Activated naive CD8-positive, alpha-beta T cell treated with anti-CD3 and anti-CD28 coated beads for 36 hours (primary cell): ENCODE results near the gene P4HB. TPM values are rescaled to one million over a fixed set of nuclear protein-coding genes. Genes with fewer than 3 reads are reported as not detected.
A peak's percentile ranks its signal among the peaks of the same experiment; 100 is the strongest.

Experiments used
- DNase-seq: peaks from one replicate; pipeline ENCODE4 v3.0.0; 2021
- H3K27ac Mint-ChIP-seq: one replicate; pipeline ENCODE4 v1.8.0; 2022; ENCODE audit warnings: mild to moderate bottlenecking, moderate library complexity, mixed read lengths
- H3K27me3 Mint-ChIP-seq: one replicate; pipeline ENCODE4 v1.8.0; 2022; ENCODE audit warnings: mild to moderate bottlenecking, mixed read lengths
- H3K36me3 Mint-ChIP-seq: one replicate; pipeline ENCODE4 v1.8.0; 2021; ENCODE audit warnings: mild to moderate bottlenecking, mixed read lengths
- H3K4me1 Mint-ChIP-seq: one replicate; pipeline ENCODE4 v1.8.0; 2021; ENCODE audit warnings: mixed read lengths
- H3K4me3 Mint-ChIP-seq: one replicate; pipeline ENCODE4 v1.8.0; 2022; ENCODE audit warnings: mild to moderate bottlenecking, moderate library complexity, mixed read lengths
- H3K9me3 Mint-ChIP-seq: one replicate; pipeline ENCODE4 v1.8.0; 2022; ENCODE audit warnings: mixed read lengths
- total RNA-seq, 2 experiments: library from RNA; stranded (reverse); gene quantifications; one replicate each; pipeline ENCODE4 v1.2.3, GENCODE V29; 2021

Gene P4HB
- total RNA-seq, 2 experiments from 2014 or later: 395 to 405 TPM

DNA sequence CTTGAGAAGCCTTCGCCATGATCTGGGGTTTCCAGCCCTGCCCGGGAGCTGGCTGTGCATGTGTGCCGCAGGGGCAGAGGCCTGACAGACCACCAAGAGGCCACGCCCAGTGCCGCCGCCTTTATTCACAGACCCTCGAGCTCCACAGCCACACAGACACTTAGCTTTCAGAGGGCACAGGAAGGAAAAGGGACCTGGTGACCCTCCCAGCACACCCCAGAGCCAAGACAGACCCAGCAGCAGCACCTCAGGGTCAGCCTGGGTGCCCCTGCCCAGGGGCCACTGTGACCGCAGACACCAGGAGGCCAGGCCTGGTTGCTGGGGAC is 38.1 kb downstream of the P4HB start:
- no peaks in the 10 kb centered on the region for H3K9me3 Mint-ChIP-seq
- H3K27me3 Mint-ChIP-seq: peaks cover 4% of the 10 kb centered on the region
- no peak for DNase-seq
- H3K27ac Mint-ChIP-seq: no peak overlapping the region
- peaks cover 2% of the 10 kb centered on the region for H3K36me3 Mint-ChIP-seq
- no peak overlapping the region for H3K4me3 Mint-ChIP-seq
- H3K4me1 Mint-ChIP-seq: no peaks in the 10 kb centered on the region

GRCh38 chr17:81821603-81822311 is 38.6 kb downstream of the P4HB start:
- Mint-ChIP-seq H3K36me3 (peaks cover 2% of the 10 kb centered on the region), H3K9me3 (no peaks in the 10 kb centered on the region), H3K27ac (no peak overlapping the region), H3K4me1 (no peaks in the 10 kb centered on the region), H3K4me3 (no peak overlapping the region), H3K27me3 (peaks cover 4% of the 10 kb centered on the region)
- DNase-seq: peak; percentile 48

GRCh38 chr17:81821147-81821546 is 39.2 kb downstream of the P4HB start:
- H3K27me3 Mint-ChIP-seq: peaks cover 4% of the 10 kb centered on the region
- no peak overlapping the region for H3K27ac Mint-ChIP-seq
- no peak overlapping the region for H3K4me3 Mint-ChIP-seq
- peaks cover 2% of the 10 kb centered on the region for H3K36me3 Mint-ChIP-seq
- no peaks in the 10 kb centered on the region for H3K4me1 Mint-ChIP-seq
- no peak for DNase-seq
- no peaks in the 10 kb centered on the region for H3K9me3 Mint-ChIP-seq

GRCh38 chr17:81819708-81820107 is 40.6 kb downstream of the P4HB start:
- H3K27me3 Mint-ChIP-seq: peaks cover 4% of the 10 kb centered on the region
- no peaks in the 10 kb centered on the region for H3K9me3 Mint-ChIP-seq
- H3K27ac Mint-ChIP-seq: no peak overlapping the region
- DNase-seq: no peak
- peaks cover 2% of the 10 kb centered on the region for H3K36me3 Mint-ChIP-seq
- no peaks in the 10 kb centered on the region for H3K4me1 Mint-ChIP-seq
- no peak overlapping the region for H3K4me3 Mint-ChIP-seq

DNA sequence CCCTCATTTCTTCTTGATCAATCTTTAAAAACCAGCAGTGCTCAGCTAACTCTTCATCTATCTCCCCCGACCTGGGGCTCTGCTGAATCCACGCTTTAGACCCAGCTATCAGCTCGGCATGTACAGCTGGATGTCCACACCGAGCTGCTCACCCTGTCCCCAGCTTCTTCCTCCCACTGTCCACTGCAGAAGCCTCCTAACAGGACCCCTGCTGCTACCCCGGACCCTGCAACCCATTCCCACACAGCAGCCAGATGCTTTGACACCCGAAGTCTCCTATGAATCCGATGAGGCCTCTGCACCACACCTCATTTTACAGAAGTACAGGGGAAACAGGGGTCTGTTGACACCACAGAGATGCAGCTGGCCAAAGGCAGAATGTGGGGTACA is 42.6 kb downstream of the P4HB start:
- H3K27me3 Mint-ChIP-seq: peaks cover 4% of the 10 kb centered on the region

GRCh38 chr17:81815646-81815986 is 44.7 kb downstream of the P4HB start:
- no peak overlapping the region for H3K4me3 Mint-ChIP-seq
- no peaks in the 10 kb centered on the region for H3K4me1 Mint-ChIP-seq
- no peak for DNase-seq
- H3K27ac Mint-ChIP-seq: no peak overlapping the region
- no peaks in the 10 kb centered on the region for H3K36me3 Mint-ChIP-seq
- H3K27me3 Mint-ChIP-seq: peaks cover 5% of the 10 kb centered on the region
- no peaks in the 10 kb centered on the region for H3K9me3 Mint-ChIP-seq

More for the DNA sequence above, 42.6 kb downstream of the P4HB start:
- Mint-ChIP-seq H3K4me1 (no peaks in the 10 kb centered on the region), H3K4me3 (no peak overlapping the region), H3K9me3 (no peaks in the 10 kb centered on the region), H3K36me3 (no peaks in the 10 kb centered on the region), H3K27ac (no peak overlapping the region)
- DNase-seq: no peak

DNA sequence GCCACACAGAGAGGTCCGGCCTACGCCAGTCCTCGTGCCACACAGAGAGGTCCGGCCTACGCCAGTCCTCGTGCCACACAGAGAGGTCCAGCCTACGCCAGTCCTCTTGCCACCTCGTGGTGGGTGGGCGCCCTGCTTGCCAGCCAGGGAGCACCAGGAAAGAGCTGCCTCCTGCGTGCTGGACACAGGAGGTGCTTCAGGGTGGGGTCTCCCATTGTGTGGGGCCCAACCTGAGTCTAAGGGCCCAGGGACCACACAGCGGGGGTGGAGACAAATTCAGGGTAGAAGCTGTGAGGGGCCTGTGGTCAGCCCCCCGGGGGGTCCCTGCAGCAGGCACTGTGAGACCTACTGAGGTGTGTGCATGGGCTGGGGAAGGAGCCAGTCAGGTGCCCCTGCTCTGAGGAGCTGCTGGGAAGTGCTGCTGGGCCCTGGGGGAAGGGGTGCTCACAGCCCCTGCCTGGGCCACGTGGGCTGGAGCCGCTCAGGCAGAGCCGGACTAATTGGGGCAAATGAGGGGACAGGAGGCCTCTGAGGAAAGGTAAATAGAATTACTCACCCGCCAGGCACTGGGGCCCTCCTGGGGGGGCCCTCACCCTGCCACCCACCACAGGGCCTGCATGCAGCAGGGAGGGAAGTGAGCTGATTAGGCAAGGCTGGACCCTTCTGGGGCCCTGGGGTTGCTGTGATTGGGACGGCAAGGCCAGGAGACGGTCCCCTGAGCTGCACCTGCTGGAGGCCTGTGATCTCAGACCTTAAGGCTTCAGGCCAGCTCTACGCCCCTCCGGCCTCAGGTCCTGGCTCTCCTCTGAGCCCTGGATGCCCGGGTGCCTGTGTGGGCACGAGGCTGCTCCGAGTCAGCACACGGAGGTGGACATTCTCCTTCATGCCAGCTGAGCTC is 45.3 kb downstream of the P4HB start:
- Mint-ChIP-seq H3K4me1 (no peaks in the 10 kb centered on the region), H3K9me3 (no peaks in the 10 kb centered on the region), H3K36me3 (no peaks in the 10 kb centered on the region), H3K4me3 (no peak overlapping the region), H3K27me3 (peaks cover 11% of the 10 kb centered on the region), H3K27ac (no peak overlapping the region)
- DNase-seq: no peak

GRCh38 chr17:81813861-81814683 is 46.3 kb downstream of the P4HB start:
- Mint-ChIP-seq H3K4me3 (no peak overlapping the region), H3K9me3 (no peaks in the 10 kb centered on the region), H3K36me3 (no peaks in the 10 kb centered on the region), H3K4me1 (no peaks in the 10 kb centered on the region), H3K27ac (no peak overlapping the region), H3K27me3 (peaks cover 18% of the 10 kb centered on the region)
- no peak for DNase-seq

DNA sequence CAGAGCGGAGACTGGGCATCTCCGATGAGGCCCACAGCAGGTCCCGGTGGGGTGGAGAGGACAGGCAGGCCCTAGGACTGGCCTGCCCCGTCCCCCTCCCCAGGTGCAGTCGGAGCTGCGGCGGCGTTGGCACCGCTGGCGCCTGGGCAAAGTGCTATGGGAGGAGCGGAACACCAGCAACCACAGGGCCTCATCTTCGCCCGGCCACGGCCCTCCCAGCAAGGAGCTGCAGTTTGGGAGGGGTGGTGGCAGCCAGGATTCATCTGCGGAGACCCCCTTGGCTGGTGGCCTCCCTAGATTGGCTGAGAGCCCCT is 47.0 kb downstream of the P4HB start:
- Mint-ChIP-seq H3K27ac (no peak overlapping the region), H3K4me1 (no peaks in the 10 kb centered on the region), H3K36me3 (no peaks in the 10 kb centered on the region), H3K9me3 (no peaks in the 10 kb centered on the region), H3K27me3 (peaks cover 25% of the 10 kb centered on the region), H3K4me3 (no peak overlapping the region)
- DNase-seq: no peak

- H3K27ac Mint-ChIP-seq: no peak overlapping the region
- no peaks in the 10 kb centered on the region for H3K4me1 Mint-ChIP-seq
- H3K9me3 Mint-ChIP-seq: no peaks in the 10 kb centered on the region
- no peaks in the 10 kb centered on the region for H3K36me3 Mint-ChIP-seq
- DNase-seq: no peak
- no peak overlapping the region for H3K4me3 Mint-ChIP-seq
- peaks cover 25% of the 10 kb centered on the region for H3K27me3 Mint-ChIP-seq
These were observed 47.6 kb downstream of the P4HB start for GRCh38 chr17:81812571-81813370.

DNA sequence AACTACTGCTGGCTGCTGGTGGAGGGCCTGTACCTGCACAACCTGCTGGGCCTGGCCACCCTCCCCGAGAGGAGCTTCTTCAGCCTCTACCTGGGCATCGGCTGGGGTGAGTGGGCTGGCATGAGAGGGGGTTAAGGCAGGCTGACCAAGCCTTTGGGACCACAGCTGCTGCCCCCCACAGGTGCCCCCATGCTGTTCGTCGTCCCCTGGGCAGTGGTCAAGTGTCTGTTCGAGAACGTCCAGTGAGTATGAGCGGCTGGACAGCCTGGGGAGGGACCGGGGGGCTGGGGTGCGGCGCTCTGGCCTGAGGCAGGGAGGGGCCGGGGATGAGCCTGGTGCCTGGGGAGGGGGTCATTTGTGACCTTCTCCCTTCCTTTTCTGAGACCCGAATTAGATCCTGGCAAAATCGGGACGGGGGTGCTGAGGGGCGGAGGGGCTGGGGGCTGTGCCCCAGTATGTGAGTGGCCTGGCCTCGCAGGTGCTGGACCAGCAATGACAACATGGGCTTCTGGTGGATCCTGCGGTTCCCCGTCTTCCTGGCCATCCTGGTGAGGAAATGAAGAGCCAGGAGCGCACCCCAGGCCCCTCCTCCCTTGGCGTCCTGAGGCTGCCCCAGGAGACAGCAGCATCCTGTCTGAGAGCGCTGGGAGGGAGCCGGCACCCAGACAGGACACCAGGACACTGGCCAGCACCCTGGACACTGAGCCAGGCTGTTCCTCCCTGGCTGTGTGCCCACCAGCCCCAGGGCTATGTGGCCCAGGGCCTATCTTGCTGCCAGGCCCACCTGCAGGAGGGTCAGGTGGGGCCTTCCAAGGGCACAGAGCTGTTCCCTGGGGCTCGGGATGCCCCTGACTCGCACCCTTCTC is 48.4 kb downstream of the P4HB start:
- Mint-ChIP-seq H3K9me3 (no peaks in the 10 kb centered on the region), H3K36me3 (no peaks in the 10 kb centered on the region), H3K27me3 (peaks cover 27% of the 10 kb centered on the region), H3K27ac (no peak overlapping the region), H3K4me3 (no peak overlapping the region), H3K4me1 (no peaks in the 10 kb centered on the region)
- DNase-seq: no peak

GRCh38 chr17:81810892-81811704 is 49.2 kb downstream of the P4HB start:
- H3K36me3 Mint-ChIP-seq: no peaks in the 10 kb centered on the region
- no peak overlapping the region for H3K27ac Mint-ChIP-seq
- H3K4me1 Mint-ChIP-seq: no peaks in the 10 kb centered on the region
- no peaks in the 10 kb centered on the region for H3K9me3 Mint-ChIP-seq
- no peak overlapping the region for H3K4me3 Mint-ChIP-seq
- no peak for DNase-seq
- H3K27me3 Mint-ChIP-seq: peaks cover 33% of the 10 kb centered on the region

DNA sequence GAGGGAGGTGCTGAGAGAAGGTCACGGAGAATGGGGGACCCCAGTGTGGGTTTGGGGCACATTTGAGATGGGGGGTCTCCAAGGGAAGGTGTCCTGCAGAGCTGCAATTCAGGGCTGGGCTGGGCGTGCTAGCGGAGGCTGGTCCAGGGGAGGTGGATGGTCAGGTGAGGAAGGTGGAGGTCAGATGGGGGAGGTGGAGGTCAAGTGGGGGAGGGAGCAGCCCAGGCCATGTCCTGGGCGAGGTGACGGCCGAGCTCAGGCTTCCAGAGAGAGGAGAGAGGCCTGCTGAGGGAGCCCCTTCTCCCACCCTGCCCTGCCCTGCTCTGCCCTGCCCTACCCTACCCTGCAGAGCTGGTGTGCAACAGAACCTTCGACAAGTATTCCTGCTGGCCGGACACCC is 49.9 kb downstream of the P4HB start:
- Mint-ChIP-seq H3K27ac (no peak overlapping the region), H3K9me3 (no peaks in the 10 kb centered on the region), H3K4me1 (no peaks in the 10 kb centered on the region), H3K27me3 (peaks cover 35% of the 10 kb centered on the region), H3K36me3 (no peaks in the 10 kb centered on the region), H3K4me3 (no peak overlapping the region)
- DNase-seq: no peak
